Measurements from ENCODE around the gene PTGES2.
A peak's percentile ranks its signal among the peaks of the same experiment; 100 is the strongest.

The PTGES2 gene

GRCh38 chr9:128127568-128127989, at the start of gene PTGES2:
TSS of gene PTGES2 (minus strand) at chr9:128127729. CDS start at chr9:128127717, 12 bp downstream.
- H3K27ac Mint-ChIP-seq: peak within 1 kb of the TSS; percentile 95
- no peaks in the 10 kb centered on the region for H3K9me3 Mint-ChIP-seq
- H3K4me1 Mint-ChIP-seq (ENCODE audit: low read depth): peaks cover 27% of the 10 kb centered on the region
- H3K36me3 Mint-ChIP-seq (ENCODE audit: low read depth): no peaks in the 10 kb centered on the region
- peaks cover 1% of the 10 kb centered on the region for H3K27me3 Mint-ChIP-seq (ENCODE audit: low read depth)
- peak within 1 kb of the TSS; percentile 89 for H3K4me3 Mint-ChIP-seq

DNA sequence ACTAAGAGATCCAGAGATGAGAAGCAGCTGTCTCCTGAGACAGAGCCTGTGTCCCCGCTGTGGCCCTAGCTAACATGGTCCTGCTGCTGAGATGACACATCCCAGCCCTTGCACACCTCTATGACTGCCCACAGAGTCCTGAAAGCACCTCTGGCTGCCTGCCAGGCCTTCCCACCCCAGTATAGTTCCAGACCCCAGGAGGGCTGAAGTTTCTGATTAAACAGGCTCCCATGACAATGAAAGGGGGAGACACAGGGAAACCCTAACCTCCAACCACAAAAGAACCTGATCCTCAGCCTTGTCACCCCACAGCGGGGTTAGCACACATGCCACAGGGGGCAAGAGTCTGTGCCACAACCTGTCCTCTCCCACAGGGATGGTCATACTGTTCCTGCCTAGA, 48.2 kb upstream of the PTGES2 start:
- no peaks in the 10 kb centered on the region for H3K27me3 Mint-ChIP-seq (ENCODE audit: low read depth)
- H3K4me1 Mint-ChIP-seq (ENCODE audit: low read depth): no peaks in the 10 kb centered on the region

DNA sequence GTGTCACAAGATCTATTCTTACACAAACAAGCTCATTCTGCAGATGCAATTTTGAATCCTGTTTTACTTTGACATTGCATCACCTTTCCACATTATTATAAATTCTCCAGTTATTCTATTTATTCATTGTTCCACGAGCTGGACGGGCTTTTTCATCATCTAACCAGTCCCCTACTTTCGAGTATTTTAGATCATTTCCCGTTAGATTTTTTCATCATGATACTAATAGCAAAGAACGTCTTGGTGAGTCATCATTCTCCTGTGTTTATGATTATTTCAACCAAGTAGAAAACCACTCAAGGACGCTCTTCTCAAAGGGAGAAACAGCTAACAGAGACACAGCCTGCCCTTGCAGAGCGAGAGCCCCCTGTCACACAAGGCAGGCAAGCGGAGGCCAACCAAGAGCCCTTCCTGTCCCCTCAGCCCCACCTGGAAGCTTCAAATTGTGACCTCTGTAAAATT, 47.6 kb upstream of the PTGES2 start:
- peaks cover 4% of the 10 kb centered on the region for H3K9me3 Mint-ChIP-seq
- H3K4me1 Mint-ChIP-seq (ENCODE audit: low read depth): no peaks in the 10 kb centered on the region
- peaks cover 34% of the 10 kb centered on the region for H3K36me3 Mint-ChIP-seq (ENCODE audit: low read depth)
- H3K27me3 Mint-ChIP-seq (ENCODE audit: low read depth): no peaks in the 10 kb centered on the region
- H3K4me3 Mint-ChIP-seq: no peak overlapping the region
- H3K27ac Mint-ChIP-seq: no peak overlapping the region

More for the DNA sequence above, 48.2 kb upstream of the PTGES2 start:
- Mint-ChIP-seq H3K36me3 (ENCODE audit: low read depth) (peaks cover 40% of the 10 kb centered on the region), H3K4me3 (no peak overlapping the region), H3K9me3 (peaks cover 4% of the 10 kb centered on the region), H3K27ac (no peak overlapping the region)

GRCh38 chr9:128174062-128174461, 46.5 kb upstream of the PTGES2 start:
- Mint-ChIP-seq H3K27me3 (ENCODE audit: low read depth) (no peaks in the 10 kb centered on the region), H3K4me3 (no peak overlapping the region), H3K4me1 (ENCODE audit: low read depth) (no peaks in the 10 kb centered on the region), H3K27ac (no peak overlapping the region), H3K36me3 (ENCODE audit: low read depth) (peaks cover 29% of the 10 kb centered on the region), H3K9me3 (peaks cover 3% of the 10 kb centered on the region)

- H3K4me1 Mint-ChIP-seq (ENCODE audit: low read depth): peaks cover 2% of the 10 kb centered on the region
- H3K36me3 Mint-ChIP-seq (ENCODE audit: low read depth): peaks cover 18% of the 10 kb centered on the region
- H3K27ac Mint-ChIP-seq: no peak overlapping the region
- no peaks in the 10 kb centered on the region for H3K9me3 Mint-ChIP-seq
- H3K27me3 Mint-ChIP-seq (ENCODE audit: low read depth): no peaks in the 10 kb centered on the region
- H3K4me3 Mint-ChIP-seq: no peak overlapping the region
Measured at GRCh38 chr9:128169925-128170324, 42.4 kb upstream of the PTGES2 start.

DNA sequence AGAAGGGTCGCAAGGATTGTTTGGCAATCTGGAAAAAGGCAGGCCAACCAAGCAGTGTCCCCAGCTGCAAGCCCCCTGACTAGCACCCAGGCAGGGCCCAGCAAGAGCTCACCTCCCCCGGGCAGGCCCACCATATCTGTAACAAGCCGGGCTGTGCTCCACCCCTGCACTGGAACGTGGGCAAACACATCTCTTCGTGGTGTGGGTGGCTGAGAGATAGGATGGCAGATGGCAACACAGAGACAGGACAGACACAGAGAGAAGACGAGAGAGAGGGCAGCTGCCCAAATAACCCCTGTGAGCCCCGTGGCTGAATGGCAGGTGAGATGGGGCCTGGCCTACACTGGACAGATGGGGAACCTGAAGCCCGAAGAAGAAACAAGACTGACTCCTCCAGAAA, 42.0 kb upstream of the PTGES2 start:
- Mint-ChIP-seq H3K4me1 (ENCODE audit: low read depth) (peaks cover 2% of the 10 kb centered on the region), H3K27me3 (ENCODE audit: low read depth) (no peaks in the 10 kb centered on the region), H3K9me3 (no peaks in the 10 kb centered on the region), H3K27ac (no peak overlapping the region), H3K36me3 (ENCODE audit: low read depth) (peaks cover 19% of the 10 kb centered on the region), H3K4me3 (no peak overlapping the region)

DNA sequence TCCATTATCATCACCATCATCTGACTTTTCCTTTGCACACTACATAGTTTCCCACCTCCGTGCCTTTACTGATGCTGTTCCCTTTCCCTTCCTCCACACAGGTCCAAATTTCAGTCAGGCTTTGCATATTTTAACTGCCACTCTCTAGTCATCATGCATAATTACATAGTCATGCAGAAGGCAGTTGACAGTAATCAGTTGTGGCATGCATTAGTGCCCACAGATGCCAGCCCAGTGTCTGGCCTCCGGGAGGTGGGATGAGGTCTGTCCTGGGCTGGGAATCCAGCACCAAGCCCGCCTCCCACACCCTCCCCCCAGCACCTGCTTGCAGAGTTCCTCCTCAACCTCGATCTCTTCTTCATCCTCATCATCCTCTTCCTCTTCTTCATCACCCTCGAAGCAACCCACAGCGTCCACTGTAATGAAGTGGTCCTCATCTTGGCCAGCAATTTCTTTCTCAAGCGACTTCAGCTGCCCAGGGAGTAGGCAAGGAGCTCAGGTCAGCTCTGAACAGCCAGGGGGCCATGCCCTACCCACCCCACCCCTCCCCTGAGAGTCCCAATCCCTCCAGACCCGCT, 41.3 kb upstream of the PTGES2 start:
- Mint-ChIP-seq H3K4me1 (ENCODE audit: low read depth) (peaks cover 2% of the 10 kb centered on the region), H3K27me3 (ENCODE audit: low read depth) (no peaks in the 10 kb centered on the region), H3K9me3 (no peaks in the 10 kb centered on the region), H3K36me3 (ENCODE audit: low read depth) (peaks cover 21% of the 10 kb centered on the region), H3K4me3 (no peak overlapping the region), H3K27ac (no peak overlapping the region)

- Mint-ChIP-seq H3K9me3 (no peaks in the 10 kb centered on the region), H3K36me3 (ENCODE audit: low read depth) (peaks cover 21% of the 10 kb centered on the region), H3K4me1 (ENCODE audit: low read depth) (peaks cover 6% of the 10 kb centered on the region), H3K27ac (no peak overlapping the region), H3K4me3 (no peak overlapping the region), H3K27me3 (ENCODE audit: low read depth) (no peaks in the 10 kb centered on the region)
Measured at GRCh38 chr9:128167209-128167608, 39.7 kb upstream of the PTGES2 start.

DNA sequence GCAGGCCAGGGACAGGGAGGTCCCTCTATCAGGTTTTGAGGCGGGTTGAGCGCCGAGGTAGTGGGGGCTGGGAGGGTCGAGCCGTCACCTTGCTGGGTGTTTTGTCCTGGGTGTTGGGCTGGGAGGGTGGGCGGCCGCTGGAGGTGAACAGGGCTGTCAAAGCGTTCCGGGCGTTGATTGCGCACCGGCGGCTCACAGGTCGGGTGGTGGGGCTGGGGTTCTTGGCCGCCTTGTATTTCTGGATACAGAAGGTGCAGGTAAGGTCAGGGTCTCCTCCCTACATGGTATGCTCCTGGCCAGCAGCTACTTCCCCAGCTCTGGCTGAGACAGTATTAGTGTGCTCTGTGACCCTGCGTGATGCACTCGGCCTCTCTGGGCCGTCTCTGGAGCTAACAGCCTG, 38.6 kb upstream of the PTGES2 start:
- no peaks in the 10 kb centered on the region for H3K27me3 Mint-ChIP-seq (ENCODE audit: low read depth)
- H3K9me3 Mint-ChIP-seq: no peaks in the 10 kb centered on the region
- H3K4me3 Mint-ChIP-seq: no peak overlapping the region
- peaks cover 8% of the 10 kb centered on the region for H3K4me1 Mint-ChIP-seq (ENCODE audit: low read depth)
- H3K27ac Mint-ChIP-seq: no peak overlapping the region
- peaks cover 21% of the 10 kb centered on the region for H3K36me3 Mint-ChIP-seq (ENCODE audit: low read depth)

DNA sequence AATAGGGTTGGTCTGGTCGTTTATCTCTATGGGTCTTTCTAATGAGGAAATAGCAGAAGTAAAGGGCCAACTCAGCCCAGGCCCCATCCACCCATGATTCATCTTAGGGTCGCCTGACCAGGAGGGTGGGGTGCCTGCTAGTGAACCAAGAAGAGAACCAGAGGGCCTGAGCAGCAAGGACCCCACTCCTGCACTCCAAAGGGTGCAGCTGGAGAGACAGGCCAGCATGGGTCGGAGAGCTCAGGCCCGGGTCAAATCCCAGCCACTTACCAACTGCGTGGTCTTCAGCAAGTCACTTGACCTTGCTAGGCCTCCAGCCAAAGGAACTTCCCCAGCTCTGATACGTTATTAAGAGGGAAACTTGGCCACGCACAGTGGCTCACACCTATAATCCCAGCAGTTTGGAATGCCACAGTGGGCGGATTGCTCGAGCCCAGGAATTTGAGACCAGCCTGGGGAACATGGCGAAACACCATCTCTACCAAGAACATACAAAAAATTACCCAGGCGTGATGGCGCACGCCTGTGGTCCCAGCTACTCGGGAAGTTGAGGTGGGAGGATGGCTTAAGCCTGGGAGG, 36.9 kb upstream of the PTGES2 start:
- H3K27ac Mint-ChIP-seq: no peak overlapping the region
- H3K4me3 Mint-ChIP-seq: no peak overlapping the region
- no peaks in the 10 kb centered on the region for H3K27me3 Mint-ChIP-seq (ENCODE audit: low read depth)
- peaks cover 20% of the 10 kb centered on the region for H3K36me3 Mint-ChIP-seq (ENCODE audit: low read depth)
- H3K4me1 Mint-ChIP-seq (ENCODE audit: low read depth): peaks cover 14% of the 10 kb centered on the region
- H3K9me3 Mint-ChIP-seq: no peaks in the 10 kb centered on the region

- Mint-ChIP-seq H3K36me3 (ENCODE audit: low read depth) (peaks cover 15% of the 10 kb centered on the region), H3K27ac (no peak overlapping the region), H3K9me3 (no peaks in the 10 kb centered on the region), H3K27me3 (ENCODE audit: low read depth) (no peaks in the 10 kb centered on the region), H3K4me3 (no peak overlapping the region), H3K4me1 (ENCODE audit: low read depth) (peaks cover 17% of the 10 kb centered on the region)
Measured at GRCh38 chr9:128163523-128164306, 36.2 kb upstream of the PTGES2 start.

GRCh38 chr9:128163027-128163515, 35.5 kb upstream of the PTGES2 start:
- Mint-ChIP-seq H3K9me3 (no peaks in the 10 kb centered on the region), H3K36me3 (ENCODE audit: low read depth) (peaks cover 12% of the 10 kb centered on the region), H3K4me1 (ENCODE audit: low read depth) (peaks cover 15% of the 10 kb centered on the region), H3K4me3 (no peak overlapping the region), H3K27me3 (ENCODE audit: low read depth) (no peaks in the 10 kb centered on the region), H3K27ac (no peak overlapping the region)

GRCh38 chr9:128162215-128163026, 34.9 kb upstream of the PTGES2 start:
- H3K36me3 Mint-ChIP-seq (ENCODE audit: low read depth): peaks cover 12% of the 10 kb centered on the region

DNA sequence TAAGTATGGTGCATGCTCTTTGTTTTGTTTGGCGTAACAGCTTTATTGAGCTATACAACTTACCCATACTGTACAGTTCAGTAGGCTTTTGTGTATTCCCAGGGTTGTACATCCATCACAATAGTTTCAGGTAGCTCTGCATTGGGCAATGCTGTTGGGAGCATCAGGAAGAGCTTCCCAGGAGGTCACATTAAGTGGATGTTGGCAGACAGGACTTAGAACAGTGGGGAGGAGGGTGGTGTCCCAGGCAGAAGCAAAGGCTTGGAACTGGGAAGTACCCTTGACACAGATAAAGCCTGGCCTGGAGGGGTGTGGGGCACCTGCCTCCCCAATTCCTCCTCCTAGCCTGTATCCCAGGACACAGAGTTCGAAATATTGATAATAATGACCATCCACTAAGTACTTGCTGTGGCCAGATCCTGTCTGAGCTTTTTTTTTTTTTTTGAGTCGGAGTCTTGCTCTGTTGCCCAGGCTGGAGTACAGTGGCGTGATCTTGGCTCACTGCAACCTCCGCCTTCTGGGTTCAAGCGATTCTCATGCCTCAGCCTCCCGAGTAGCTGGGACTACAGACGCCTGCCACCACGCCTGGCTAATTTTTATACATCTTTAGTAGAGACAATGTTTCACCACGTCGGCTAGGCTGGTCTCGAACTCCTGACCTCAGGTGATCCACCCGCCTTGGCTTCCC, 33.8 kb upstream of the PTGES2 start:
- Mint-ChIP-seq H3K9me3 (no peaks in the 10 kb centered on the region), H3K4me1 (ENCODE audit: low read depth) (peaks cover 15% of the 10 kb centered on the region), H3K36me3 (ENCODE audit: low read depth) (peaks cover 9% of the 10 kb centered on the region), H3K27me3 (ENCODE audit: low read depth) (no peaks in the 10 kb centered on the region), H3K27ac (peak overlapping the region; percentile 67), H3K4me3 (peak overlapping the region; percentile 77)

More at GRCh38 chr9:128162215-128163026, 34.9 kb upstream of the PTGES2 start:
- Mint-ChIP-seq H3K4me1 (ENCODE audit: low read depth) (peaks cover 15% of the 10 kb centered on the region), H3K9me3 (no peaks in the 10 kb centered on the region), H3K4me3 (peak overlapping the region; percentile 77), H3K27ac (no peak overlapping the region), H3K27me3 (ENCODE audit: low read depth) (no peaks in the 10 kb centered on the region)

Data from T-helper 1 cell treated with Interleukin-12 subunit alpha and Interleukin-12 subunit beta and Interleukin-4 antibody, amounts not matched to agents 30 μg/mL and 1 μg/mL, for 36 hours (primary cell).